Activated naive CD8-positive, alpha-beta T cell (primary cell): ENCODE results near the gene LARP4B.

Experiments used
- H3K27ac Mint-ChIP-seq: one replicate; pipeline ENCODE4 v1.8.0; 2021; ENCODE audit warnings: mixed read lengths
- H3K27me3 Mint-ChIP-seq: one replicate; pipeline ENCODE4 v1.8.0; 2021; ENCODE audit warnings: mixed read lengths
- H3K36me3 Mint-ChIP-seq: one replicate; pipeline ENCODE4 v1.8.0; 2021; ENCODE audit warnings: mixed read lengths
- H3K4me1 Mint-ChIP-seq: one replicate; pipeline ENCODE4 v1.8.0; 2021; ENCODE audit warnings: low read depth, mixed read lengths
- H3K4me3 Mint-ChIP-seq: one replicate; pipeline ENCODE4 v1.8.0; 2021; ENCODE audit warnings: mild to moderate bottlenecking, mixed read lengths
- H3K9me3 Mint-ChIP-seq: one replicate; pipeline ENCODE4 v1.8.0; 2021; ENCODE audit warnings: low read depth, mixed read lengths

The LARP4B gene

DNA sequence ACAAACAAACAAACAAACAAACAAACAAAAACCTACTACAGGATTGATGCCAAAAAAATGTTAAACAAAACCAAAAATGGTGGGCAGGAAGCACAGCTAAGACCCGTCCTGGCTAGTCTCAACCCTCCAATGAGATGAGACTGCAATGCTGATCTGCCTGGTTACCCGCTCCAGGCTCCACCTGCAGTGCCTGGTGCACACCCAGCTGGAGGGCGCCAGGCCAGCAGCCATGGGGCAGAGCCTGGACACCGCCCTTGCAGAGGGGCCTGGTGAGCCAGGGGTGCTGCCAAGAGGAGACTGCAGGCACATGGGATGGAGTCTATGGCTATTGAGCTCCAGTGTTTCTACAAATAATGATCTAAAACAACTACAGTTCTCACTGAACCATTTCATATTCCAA, 107.0 kb downstream of the LARP4B start:
- no peaks in the 10 kb centered on the region for H3K9me3 Mint-ChIP-seq
- H3K27me3 Mint-ChIP-seq, result no peaks in the 10 kb centered on the region
- H3K4me1 Mint-ChIP-seq, result peaks cover 25% of the 10 kb centered on the region
- no peak overlapping the region for H3K4me3 Mint-ChIP-seq
- H3K36me3 Mint-ChIP-seq, result peaks cover 10% of the 10 kb centered on the region
- H3K27ac Mint-ChIP-seq, result no peak overlapping the region

- Mint-ChIP-seq H3K27me3 (no peaks in the 10 kb centered on the region), H3K9me3 (no peaks in the 10 kb centered on the region), H3K4me3 (no peak overlapping the region), H3K27ac (peak overlapping the region; percentile 24), H3K36me3 (peaks cover 7% of the 10 kb centered on the region), H3K4me1 (peaks cover 24% of the 10 kb centered on the region)
Measured at GRCh38 chr10:822661-823367, 108.7 kb downstream of the LARP4B start.

- no peak overlapping the region for H3K27ac Mint-ChIP-seq
- no peaks in the 10 kb centered on the region for H3K27me3 Mint-ChIP-seq
- H3K9me3 Mint-ChIP-seq, result no peaks in the 10 kb centered on the region
- H3K36me3 Mint-ChIP-seq, result peaks cover 7% of the 10 kb centered on the region
- no peak overlapping the region for H3K4me3 Mint-ChIP-seq
- H3K4me1 Mint-ChIP-seq, result peaks cover 24% of the 10 kb centered on the region
Measured at GRCh38 chr10:822197-822596, 109.3 kb downstream of the LARP4B start.

GRCh38 chr10:821322-821721, 110.2 kb downstream of the LARP4B start:
- Mint-ChIP-seq H3K36me3 (peaks cover 7% of the 10 kb centered on the region), H3K4me1 (peaks cover 24% of the 10 kb centered on the region), H3K27ac (peak overlapping the region; percentile 18), H3K9me3 (no peaks in the 10 kb centered on the region), H3K27me3 (no peaks in the 10 kb centered on the region), H3K4me3 (no peak overlapping the region)

DNA sequence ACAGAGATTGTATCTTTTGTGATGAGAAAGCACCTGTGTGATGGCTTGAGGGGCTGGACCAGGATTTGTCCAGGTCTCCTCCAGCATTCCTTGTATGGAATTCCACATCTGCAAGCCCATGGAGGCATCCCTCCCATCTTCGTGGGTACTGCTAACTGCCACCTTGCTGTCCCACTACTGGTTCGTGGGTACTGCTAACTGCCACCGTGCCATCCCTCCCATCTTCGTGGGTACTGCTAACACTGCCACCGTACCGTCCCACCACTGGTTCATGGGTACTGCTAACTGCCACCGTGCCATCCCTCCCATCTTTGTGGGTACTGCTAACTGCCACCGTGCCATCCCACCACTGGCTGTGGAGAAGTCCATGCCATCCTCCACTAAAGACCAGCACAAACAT, 111.7 kb downstream of the LARP4B start:
- peaks cover 5% of the 10 kb centered on the region for H3K36me3 Mint-ChIP-seq
- peak overlapping the region; percentile 18 for H3K27ac Mint-ChIP-seq
- H3K4me1 Mint-ChIP-seq, result peaks cover 24% of the 10 kb centered on the region
- no peak overlapping the region for H3K4me3 Mint-ChIP-seq
- no peaks in the 10 kb centered on the region for H3K9me3 Mint-ChIP-seq
- H3K27me3 Mint-ChIP-seq, result no peaks in the 10 kb centered on the region

DNA sequence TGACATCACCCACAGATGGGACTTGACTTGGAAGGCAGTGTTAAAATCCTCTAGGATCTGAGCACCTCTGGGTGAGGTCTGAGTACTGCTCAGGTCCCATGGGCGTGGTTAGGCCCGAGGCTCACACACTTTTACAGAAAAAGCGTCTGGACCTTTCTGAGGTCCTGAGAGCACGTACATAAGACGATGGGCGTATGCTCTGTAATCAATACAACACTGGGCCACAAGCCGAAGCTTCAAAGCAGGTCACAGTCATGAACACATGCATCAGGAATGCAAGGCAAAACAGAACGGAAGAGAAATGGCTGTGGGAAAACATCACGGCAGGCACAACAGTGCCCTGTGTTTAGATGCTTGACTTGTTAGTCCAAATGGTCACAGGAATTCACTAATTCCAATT, 112.2 kb downstream of the LARP4B start:
- peaks cover 5% of the 10 kb centered on the region for H3K36me3 Mint-ChIP-seq
- no peak overlapping the region for H3K4me3 Mint-ChIP-seq
- no peaks in the 10 kb centered on the region for H3K9me3 Mint-ChIP-seq
- no peak overlapping the region for H3K27ac Mint-ChIP-seq
- no peaks in the 10 kb centered on the region for H3K27me3 Mint-ChIP-seq
- H3K4me1 Mint-ChIP-seq, result peaks cover 24% of the 10 kb centered on the region

GRCh38 chr10:818526-819220, 112.8 kb downstream of the LARP4B start:
- H3K4me1 Mint-ChIP-seq, result peaks cover 18% of the 10 kb centered on the region
- no peaks in the 10 kb centered on the region for H3K27me3 Mint-ChIP-seq
- H3K4me3 Mint-ChIP-seq, result no peak overlapping the region
- no peak overlapping the region for H3K27ac Mint-ChIP-seq
- H3K9me3 Mint-ChIP-seq, result no peaks in the 10 kb centered on the region
- H3K36me3 Mint-ChIP-seq, result no peaks in the 10 kb centered on the region

DNA sequence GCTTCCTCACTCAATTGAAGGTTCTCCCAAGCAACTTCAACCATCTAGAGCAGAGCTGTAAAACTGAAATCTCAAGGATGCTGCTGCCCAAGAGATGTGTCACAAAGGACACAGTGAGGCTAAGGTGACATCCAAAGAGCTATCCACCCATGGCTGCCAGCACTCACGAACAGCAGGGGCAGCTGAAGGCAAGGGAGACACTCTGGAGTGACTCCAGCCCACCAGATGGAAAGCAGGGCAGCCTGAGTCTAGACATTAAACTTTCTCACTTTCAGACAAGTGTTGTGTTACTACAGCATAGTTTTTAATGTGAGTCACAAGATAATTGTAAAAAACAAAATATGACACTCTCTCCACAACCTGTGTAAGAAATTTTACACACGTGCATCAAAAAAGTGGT, 113.5 kb downstream of the LARP4B start:
- H3K27me3 Mint-ChIP-seq, result no peaks in the 10 kb centered on the region
- H3K4me3 Mint-ChIP-seq, result no peak overlapping the region
- no peaks in the 10 kb centered on the region for H3K36me3 Mint-ChIP-seq
- H3K27ac Mint-ChIP-seq, result no peak overlapping the region
- peaks cover 13% of the 10 kb centered on the region for H3K4me1 Mint-ChIP-seq
- no peaks in the 10 kb centered on the region for H3K9me3 Mint-ChIP-seq

- Mint-ChIP-seq H3K4me1 (peaks cover 9% of the 10 kb centered on the region), H3K4me3 (no peak overlapping the region), H3K36me3 (no peaks in the 10 kb centered on the region), H3K27ac (no peak overlapping the region), H3K9me3 (no peaks in the 10 kb centered on the region), H3K27me3 (no peaks in the 10 kb centered on the region)
Measured at GRCh38 chr10:817371-817770, 114.1 kb downstream of the LARP4B start.

- Mint-ChIP-seq H3K27me3 (no peaks in the 10 kb centered on the region), H3K36me3 (no peaks in the 10 kb centered on the region), H3K4me3 (no peak overlapping the region), H3K4me1 (peaks cover 8% of the 10 kb centered on the region), H3K27ac (no peak overlapping the region), H3K9me3 (no peaks in the 10 kb centered on the region)
Measured at GRCh38 chr10:816958-817357, 114.5 kb downstream of the LARP4B start.

- no peaks in the 10 kb centered on the region for H3K9me3 Mint-ChIP-seq
- H3K27ac Mint-ChIP-seq, result no peak overlapping the region
- no peaks in the 10 kb centered on the region for H3K27me3 Mint-ChIP-seq
- no peaks in the 10 kb centered on the region for H3K36me3 Mint-ChIP-seq
- peaks cover 1% of the 10 kb centered on the region for H3K4me1 Mint-ChIP-seq
- no peak overlapping the region for H3K4me3 Mint-ChIP-seq
Measured at GRCh38 chr10:816091-816477, 115.4 kb downstream of the LARP4B start.

DNA sequence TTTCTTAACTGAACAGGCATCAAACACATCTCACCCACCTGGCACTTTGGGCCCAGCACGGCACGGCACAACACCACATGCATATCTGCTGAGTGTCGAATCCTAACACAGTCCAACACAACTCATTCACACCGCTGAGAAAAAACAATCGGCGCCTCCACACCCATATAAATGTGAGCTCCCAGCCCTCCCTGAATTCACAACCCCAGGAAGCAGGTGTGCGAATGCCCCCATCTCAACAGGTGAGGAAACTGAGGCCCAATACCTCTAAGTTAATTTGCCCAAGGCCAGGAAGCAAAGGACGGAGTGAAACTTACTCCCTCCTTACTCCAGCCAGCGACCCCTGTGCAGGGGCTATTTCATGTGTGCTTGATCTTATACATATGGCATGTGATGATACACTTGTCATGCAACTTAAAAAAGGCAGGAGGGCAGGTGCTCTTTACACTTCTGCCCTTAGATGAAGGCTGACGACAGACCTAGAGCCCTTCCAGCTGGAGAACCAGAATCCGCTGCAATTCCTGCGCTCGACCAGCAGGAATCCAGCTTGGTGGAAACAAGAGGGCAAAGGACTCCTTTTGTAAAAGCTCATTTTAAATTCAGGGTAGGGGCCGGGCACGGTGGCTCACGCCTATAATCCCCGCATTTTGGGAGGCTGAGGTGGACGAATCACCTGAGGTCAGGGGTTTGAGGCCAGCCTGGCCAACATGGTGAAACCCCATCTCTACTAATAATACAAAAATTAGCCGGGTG, 116.0 kb downstream of the LARP4B start:
- H3K36me3 Mint-ChIP-seq, result no peaks in the 10 kb centered on the region
- no peaks in the 10 kb centered on the region for H3K9me3 Mint-ChIP-seq
- H3K27ac Mint-ChIP-seq, result no peak overlapping the region

DNA sequence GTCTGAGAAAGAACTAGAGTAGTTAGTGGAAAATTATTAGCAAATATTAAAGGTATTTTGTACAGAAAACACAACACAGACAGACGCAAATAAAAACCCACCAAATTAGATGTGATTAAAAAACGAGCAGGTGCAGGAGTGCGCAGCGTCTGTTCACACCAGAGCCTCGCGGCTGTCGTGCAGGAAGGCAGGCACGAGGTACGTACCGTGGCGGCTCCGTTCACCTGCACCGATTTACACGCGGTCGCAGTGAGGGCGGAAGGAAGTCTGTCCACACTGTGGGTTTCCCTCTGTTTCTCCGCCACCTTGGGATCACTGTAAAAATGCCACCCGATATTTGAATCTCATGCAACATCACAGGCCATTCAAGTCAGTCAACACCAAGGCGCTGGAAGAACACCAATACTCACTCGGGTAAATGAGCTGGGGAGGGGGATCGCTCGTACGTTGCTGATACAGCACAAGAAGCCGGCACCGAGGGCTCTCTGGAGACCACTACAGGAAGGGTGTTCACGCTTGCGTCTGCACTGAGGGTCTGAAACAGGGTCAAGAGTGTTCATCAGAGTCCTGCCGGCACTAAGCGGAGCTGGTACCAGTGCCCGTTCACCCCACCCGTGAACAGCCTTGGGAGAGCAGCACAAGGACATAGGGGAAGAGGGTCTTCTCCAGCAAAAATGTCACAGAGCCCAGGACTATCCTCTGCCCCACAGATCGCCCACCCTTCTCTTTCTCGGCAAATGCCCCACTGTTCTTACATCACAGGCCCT, 116.8 kb downstream of the LARP4B start:
- Mint-ChIP-seq H3K4me3 (no peak overlapping the region), H3K36me3 (no peaks in the 10 kb centered on the region), H3K4me1 (no peaks in the 10 kb centered on the region), H3K27ac (no peak overlapping the region), H3K27me3 (no peaks in the 10 kb centered on the region), H3K9me3 (no peaks in the 10 kb centered on the region)

More for the DNA sequence above, 116.0 kb downstream of the LARP4B start:
- Mint-ChIP-seq H3K4me1 (no peaks in the 10 kb centered on the region), H3K4me3 (no peak overlapping the region), H3K27me3 (no peaks in the 10 kb centered on the region)

- H3K9me3 Mint-ChIP-seq, result no peaks in the 10 kb centered on the region
- H3K4me3 Mint-ChIP-seq, result no peak overlapping the region
- no peaks in the 10 kb centered on the region for H3K4me1 Mint-ChIP-seq
- H3K36me3 Mint-ChIP-seq, result no peaks in the 10 kb centered on the region
- H3K27me3 Mint-ChIP-seq, result no peaks in the 10 kb centered on the region
- peak overlapping the region; percentile 28 for H3K27ac Mint-ChIP-seq
Measured at GRCh38 chr10:813286-813685, 118.2 kb downstream of the LARP4B start.

- no peaks in the 10 kb centered on the region for H3K4me1 Mint-ChIP-seq
- H3K27ac Mint-ChIP-seq, result peak overlapping the region; percentile 28
- no peaks in the 10 kb centered on the region for H3K27me3 Mint-ChIP-seq
- no peaks in the 10 kb centered on the region for H3K9me3 Mint-ChIP-seq
- H3K36me3 Mint-ChIP-seq, result no peaks in the 10 kb centered on the region
- H3K4me3 Mint-ChIP-seq, result no peak overlapping the region
Measured at GRCh38 chr10:812787-813186, 118.7 kb downstream of the LARP4B start.
